ENCODE measurements around the gene LSMEM2.
A peak's percentile ranks its signal among the peaks of the same experiment; 100 is the strongest.

LSMEM2 gene

DNA sequence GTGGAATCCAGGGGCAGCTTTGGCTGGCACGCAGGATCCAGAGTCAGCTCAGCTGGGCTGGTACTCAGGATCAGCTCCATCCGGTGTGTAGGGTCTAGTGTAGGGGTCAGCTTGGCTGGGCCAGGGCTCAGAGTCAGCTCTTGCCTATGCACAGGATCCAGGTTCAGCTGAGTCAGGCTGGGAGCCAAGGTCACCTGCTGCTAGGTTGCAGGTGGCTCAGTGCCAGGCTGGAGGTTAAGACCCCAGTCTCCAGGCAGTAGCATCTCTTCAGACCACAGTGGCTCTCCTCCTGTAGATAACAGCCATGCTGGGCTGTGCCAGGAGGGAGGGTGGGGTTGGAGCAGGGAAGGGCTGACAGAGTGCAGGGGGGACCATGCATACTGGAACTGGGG lies 18.5 kb downstream of the LSMEM2 start:
- no peak overlapping the region for H3K9ac ChIP-seq (ENCODE audit: low read length)
- no peak for DNase-seq (ENCODE audit: low read depth)
- no peak overlapping the region for H3K4me3 ChIP-seq (ENCODE audit: low read length)
- no peaks in the 10 kb centered on the region for H3K36me3 ChIP-seq (ENCODE audit: control insufficient read depth, insufficient read depth, low read length, severe bottlenecking)
- H3K9me3 ChIP-seq (ENCODE audit: control insufficient read depth, low read length) = no peaks in the 10 kb centered on the region
- no peaks in the 10 kb centered on the region for H3K27me3 ChIP-seq (replicated peaks; ENCODE audit: control insufficient read depth, insufficient read depth, low read length)
- H3K4me1 ChIP-seq (ENCODE audit: control insufficient read depth, insufficient read depth, low read length) = peaks cover 33% of the 10 kb centered on the region

DNA sequence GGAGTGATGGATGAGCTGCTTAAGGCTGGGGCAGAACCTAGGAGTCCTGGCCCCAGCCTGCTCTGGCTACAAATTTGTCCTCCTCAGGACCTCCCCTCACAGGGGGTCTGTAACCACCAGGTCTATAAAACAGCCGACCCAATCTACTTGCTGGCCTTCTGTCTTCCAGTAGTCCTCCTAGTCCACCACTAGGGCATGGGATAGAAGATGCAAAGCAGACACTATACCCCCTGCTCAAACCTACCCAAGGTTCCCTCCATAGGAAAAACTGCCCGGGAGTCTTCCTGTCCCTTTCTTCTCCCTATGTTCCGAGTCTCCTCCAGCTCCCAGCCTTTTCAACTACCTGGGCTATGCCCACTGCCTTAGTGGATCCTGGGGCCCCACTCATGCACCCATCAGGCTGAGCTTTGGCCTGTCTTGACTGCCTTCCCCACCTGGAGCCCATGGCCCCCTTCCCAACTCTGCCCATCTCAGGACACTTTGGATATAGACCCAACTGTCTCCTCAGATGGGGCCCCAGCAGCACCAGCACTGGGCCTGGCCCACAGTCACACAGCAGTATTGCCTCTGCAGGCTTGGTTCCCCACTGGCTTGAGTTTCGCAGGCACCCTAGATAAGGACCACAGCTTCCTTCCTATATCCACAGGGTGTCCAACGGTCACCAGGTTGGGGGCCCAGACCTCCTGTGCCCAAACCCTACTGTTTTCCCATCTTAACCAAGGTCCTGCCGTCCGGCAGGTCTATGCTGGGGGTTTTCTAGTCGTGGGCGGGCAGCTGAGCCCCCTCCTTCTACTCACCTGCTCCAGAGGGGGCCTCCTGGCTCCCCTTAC lies 19.2 kb downstream of the LSMEM2 start:
- H3K36me3 ChIP-seq (ENCODE audit: control insufficient read depth, insufficient read depth, low read length, severe bottlenecking) = no peaks in the 10 kb centered on the region
- peak overlapping the region; percentile 95 for H3K9ac ChIP-seq (ENCODE audit: low read length)
- peak; percentile 20 for DNase-seq (ENCODE audit: low read depth)
- no peaks in the 10 kb centered on the region for H3K9me3 ChIP-seq (ENCODE audit: control insufficient read depth, low read length)
- H3K4me1 ChIP-seq (ENCODE audit: control insufficient read depth, insufficient read depth, low read length) = peaks cover 27% of the 10 kb centered on the region
- H3K4me3 ChIP-seq (ENCODE audit: low read length) = peak overlapping the region; percentile 87
- no peaks in the 10 kb centered on the region for H3K27me3 ChIP-seq (replicated peaks; ENCODE audit: control insufficient read depth, insufficient read depth, low read length)

DNA sequence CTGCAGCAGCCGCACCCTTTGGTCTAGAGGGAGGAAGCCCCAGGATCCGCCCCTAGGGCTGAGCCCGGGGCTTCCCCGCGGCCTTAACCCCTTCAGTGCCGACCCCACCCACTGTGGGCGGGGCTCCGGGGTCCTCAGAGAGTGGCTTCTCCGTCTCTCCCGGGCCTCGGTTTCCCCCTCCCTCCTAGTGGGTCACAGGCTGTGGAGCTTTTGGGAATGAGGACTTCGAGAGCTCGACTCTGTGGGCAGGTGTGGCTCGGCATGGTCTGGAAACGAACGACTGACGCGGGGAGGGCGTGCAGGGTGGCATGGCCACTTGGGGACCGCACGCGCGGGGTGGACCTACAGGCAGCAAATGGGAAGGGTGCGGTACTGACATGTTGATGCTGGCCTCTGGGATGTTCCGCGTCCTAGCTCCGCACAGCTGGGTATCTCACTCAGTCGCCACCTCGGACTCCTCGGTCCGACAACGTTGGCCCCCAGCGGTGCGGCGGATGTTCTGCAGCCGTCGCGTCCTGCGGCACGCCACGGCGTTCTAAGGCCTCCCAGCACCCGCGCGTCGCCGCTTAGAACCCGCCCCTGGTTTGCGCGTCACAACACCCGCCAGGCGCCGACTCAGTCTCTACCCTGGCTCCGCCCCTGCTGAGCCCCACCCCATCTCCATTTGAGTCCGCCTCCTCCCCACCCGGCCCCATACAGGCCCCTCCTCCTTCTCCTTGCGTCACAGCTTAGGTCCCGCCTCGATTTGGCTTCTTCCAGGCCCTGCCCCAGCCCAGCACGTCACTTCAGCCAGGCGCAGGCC lies 20.1 kb downstream of the LSMEM2 start, which contains the start of the genes HYAL3 and NAA80:
TSS of gene HYAL3 (minus strand) at position 570 of the 802 bp plus-strand sequence. CDS start 3,803 bp downstream, outside the sequence.
TSS of gene NAA80 (minus strand) at position 570 of the 802 bp plus-strand sequence. CDS start 1,942 bp downstream, outside the sequence.
- no peaks in the 10 kb centered on the region for H3K36me3 ChIP-seq (ENCODE audit: control insufficient read depth, insufficient read depth, low read length, severe bottlenecking)
- H3K27me3 ChIP-seq (replicated peaks; ENCODE audit: control insufficient read depth, insufficient read depth, low read length) = no peaks in the 10 kb centered on the region
- peak within 1 kb of the TSS; percentile 87 for H3K4me3 ChIP-seq (ENCODE audit: low read length)
- peak within 1 kb of the TSS; percentile 95 for H3K9ac ChIP-seq (ENCODE audit: low read length)
- peak; percentile 100 for DNase-seq (ENCODE audit: low read depth)
- peaks cover 22% of the 10 kb centered on the region for H3K4me1 ChIP-seq (ENCODE audit: control insufficient read depth, insufficient read depth, low read length)
- H3K9me3 ChIP-seq (ENCODE audit: control insufficient read depth, low read length) = no peaks in the 10 kb centered on the region

DNA sequence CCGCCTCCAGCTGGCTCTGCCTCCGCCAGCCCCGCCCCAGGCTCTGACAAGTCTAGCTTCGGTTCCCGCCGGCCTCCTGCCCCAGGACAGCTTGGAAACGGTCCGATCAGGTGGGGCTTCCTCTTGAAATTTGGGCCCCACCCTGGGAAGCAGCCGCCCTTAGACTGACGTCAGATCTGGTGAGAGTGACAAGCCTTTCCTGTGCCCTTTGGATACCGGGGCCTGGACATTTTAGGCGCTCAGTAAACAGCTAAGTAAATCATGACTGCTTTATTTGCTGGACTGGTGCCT lies 20.7 kb downstream of the LSMEM2 start:
- DNase-seq (ENCODE audit: low read depth) = no peak
- Histone ChIP-seq H3K36me3 (ENCODE audit: control insufficient read depth, insufficient read depth, low read length, severe bottlenecking) (no peaks in the 10 kb centered on the region), H3K27me3 (replicated peaks; ENCODE audit: control insufficient read depth, insufficient read depth, low read length) (no peaks in the 10 kb centered on the region), H3K9ac (ENCODE audit: low read length) (peak overlapping the region; percentile 91), H3K4me3 (ENCODE audit: low read length) (peak overlapping the region; percentile 80), H3K4me1 (ENCODE audit: control insufficient read depth, insufficient read depth, low read length) (peaks cover 22% of the 10 kb centered on the region), H3K9me3 (ENCODE audit: control insufficient read depth, low read length) (no peaks in the 10 kb centered on the region)

- no peaks in the 10 kb centered on the region for H3K36me3 ChIP-seq (ENCODE audit: control insufficient read depth, insufficient read depth, low read length, severe bottlenecking)
These were observed 21.2 kb downstream of the LSMEM2 start for GRCh38 chr3:50299929-50300680.

GRCh38 chr3:50300681-50301254 lies 21.9 kb downstream of the LSMEM2 start:
- H3K4me3 ChIP-seq (ENCODE audit: low read length) = peak overlapping the region; percentile 80
- DNase-seq (ENCODE audit: low read depth) = no peak
- H3K9ac ChIP-seq (ENCODE audit: low read length) = no peak overlapping the region
- no peaks in the 10 kb centered on the region for H3K36me3 ChIP-seq (ENCODE audit: control insufficient read depth, insufficient read depth, low read length, severe bottlenecking)
- no peaks in the 10 kb centered on the region for H3K27me3 ChIP-seq (replicated peaks; ENCODE audit: control insufficient read depth, insufficient read depth, low read length)
- peaks cover 22% of the 10 kb centered on the region for H3K4me1 ChIP-seq (ENCODE audit: control insufficient read depth, insufficient read depth, low read length)
- H3K9me3 ChIP-seq (ENCODE audit: control insufficient read depth, low read length) = no peaks in the 10 kb centered on the region

More at GRCh38 chr3:50299929-50300680, 21.2 kb downstream of the LSMEM2 start:
- H3K4me1 ChIP-seq (ENCODE audit: control insufficient read depth, insufficient read depth, low read length) = peaks cover 22% of the 10 kb centered on the region
- H3K27me3 ChIP-seq (replicated peaks; ENCODE audit: control insufficient read depth, insufficient read depth, low read length) = no peaks in the 10 kb centered on the region
- H3K9ac ChIP-seq (ENCODE audit: low read length) = peak overlapping the region; percentile 91
- H3K9me3 ChIP-seq (ENCODE audit: control insufficient read depth, low read length) = no peaks in the 10 kb centered on the region
- peak; percentile 61 for DNase-seq (ENCODE audit: low read depth)
- peak overlapping the region; percentile 80 for H3K4me3 ChIP-seq (ENCODE audit: low read length)

DNA sequence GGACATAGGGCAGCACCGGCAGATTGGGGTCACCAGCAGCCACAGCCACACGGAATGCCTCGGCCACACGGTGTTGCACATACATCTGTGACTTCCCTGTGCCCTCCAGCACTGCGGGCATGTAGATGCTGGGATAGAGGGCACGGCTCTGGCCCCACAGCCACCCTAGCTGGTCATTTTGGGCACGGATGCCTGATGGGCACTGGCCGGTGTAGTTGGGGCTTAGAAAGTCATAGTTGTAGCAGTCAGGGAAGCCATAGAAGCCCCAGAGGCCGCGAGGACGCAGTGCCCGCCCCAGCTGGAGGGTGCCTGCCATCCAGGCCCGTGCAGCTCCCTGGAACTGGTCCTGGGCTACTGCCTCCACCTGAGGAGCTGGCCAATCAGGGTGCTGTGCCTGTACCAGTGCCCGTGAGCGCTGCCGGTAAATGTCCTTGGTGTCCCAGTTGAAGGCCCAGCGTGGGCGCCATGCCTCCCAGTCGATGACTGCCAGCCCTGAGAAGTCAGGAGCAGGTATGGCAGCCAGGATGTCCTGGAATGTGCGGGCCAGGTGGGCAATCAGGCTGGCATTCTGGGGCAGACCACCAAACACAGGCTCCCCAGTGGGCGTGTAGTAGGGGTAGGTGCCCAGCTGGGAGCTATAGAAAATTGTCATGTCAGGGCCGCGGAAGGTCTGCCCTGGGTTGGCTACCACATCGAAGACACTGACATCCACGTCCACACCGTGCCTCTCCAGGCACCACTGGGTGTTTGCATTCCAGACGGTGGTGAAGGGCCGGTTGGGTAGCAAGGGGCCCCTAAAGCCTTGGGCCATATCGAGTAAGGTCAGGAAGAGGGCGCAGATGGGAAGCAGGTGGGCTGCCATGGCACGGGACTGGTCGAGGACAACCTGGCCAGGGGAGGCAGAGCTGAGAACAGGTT lies 23.5 kb downstream of the LSMEM2 start:
- H3K27me3 ChIP-seq (replicated peaks; ENCODE audit: control insufficient read depth, insufficient read depth, low read length) = no peaks in the 10 kb centered on the region
- no peaks in the 10 kb centered on the region for H3K9me3 ChIP-seq (ENCODE audit: control insufficient read depth, low read length)
- peaks cover 22% of the 10 kb centered on the region for H3K4me1 ChIP-seq (ENCODE audit: control insufficient read depth, insufficient read depth, low read length)
- no peak overlapping the region for H3K4me3 ChIP-seq (ENCODE audit: low read length)
- DNase-seq (ENCODE audit: low read depth) = no peak
- H3K36me3 ChIP-seq (ENCODE audit: control insufficient read depth, insufficient read depth, low read length, severe bottlenecking) = no peaks in the 10 kb centered on the region
- H3K9ac ChIP-seq (ENCODE audit: low read length) = no peak overlapping the region

DNA sequence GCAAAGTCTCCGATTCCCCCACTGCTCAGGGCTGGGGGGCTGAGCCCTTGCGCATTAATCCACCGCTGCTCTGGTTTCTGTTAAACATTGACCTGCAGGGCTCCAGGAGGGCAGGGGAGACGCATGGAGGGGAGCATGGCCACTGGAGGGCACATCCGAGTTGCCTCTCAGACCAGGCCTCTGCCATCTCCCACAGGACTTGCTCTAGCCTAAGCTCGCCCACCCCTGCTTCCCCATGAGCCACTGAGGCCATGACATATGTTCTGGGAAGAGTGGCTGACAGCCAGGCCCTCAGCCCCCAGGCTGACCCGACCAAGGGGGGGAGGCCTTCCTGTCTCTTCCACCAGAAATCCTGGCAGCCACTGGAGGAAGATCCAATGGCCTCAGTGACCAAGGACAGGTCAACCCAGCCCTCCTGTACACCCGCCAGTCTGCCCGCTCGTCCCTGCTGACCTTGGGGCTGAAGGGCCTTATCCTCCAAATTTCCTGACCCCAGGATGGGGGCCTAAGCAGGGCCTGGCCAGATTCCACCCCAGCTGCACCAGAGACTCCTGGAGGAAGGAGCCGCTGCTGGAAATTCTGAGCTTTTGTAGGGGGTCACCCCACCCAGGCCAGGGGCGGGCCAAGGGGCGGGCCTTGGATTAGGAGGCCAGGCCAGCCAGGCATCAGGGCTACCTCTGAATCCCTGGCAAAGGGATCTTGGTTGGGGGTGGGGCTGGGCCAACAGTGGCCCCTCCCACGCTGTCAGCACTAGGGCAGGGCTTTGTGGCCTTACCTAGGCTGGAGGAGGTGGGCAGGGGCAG lies 24.3 kb downstream of the LSMEM2 start, which contains the start of gene HYAL1:
TSS of gene HYAL1 (minus strand) at position 562 of the 803 bp plus-strand sequence. CDS start 618 bp downstream, outside the sequence.
- DNase-seq (ENCODE audit: low read depth) = no peak
- H3K4me3 ChIP-seq (ENCODE audit: low read length) = no peak within 1 kb of the TSS
- no peaks in the 10 kb centered on the region for H3K9me3 ChIP-seq (ENCODE audit: control insufficient read depth, low read length)
- H3K9ac ChIP-seq (ENCODE audit: low read length) = peak within 1 kb of the TSS; percentile 25
- no peaks in the 10 kb centered on the region for H3K27me3 ChIP-seq (replicated peaks; ENCODE audit: control insufficient read depth, insufficient read depth, low read length)
- H3K4me1 ChIP-seq (ENCODE audit: control insufficient read depth, insufficient read depth, low read length) = peaks cover 18% of the 10 kb centered on the region
- H3K36me3 ChIP-seq (ENCODE audit: control insufficient read depth, insufficient read depth, low read length, severe bottlenecking) = no peaks in the 10 kb centered on the region

DNA sequence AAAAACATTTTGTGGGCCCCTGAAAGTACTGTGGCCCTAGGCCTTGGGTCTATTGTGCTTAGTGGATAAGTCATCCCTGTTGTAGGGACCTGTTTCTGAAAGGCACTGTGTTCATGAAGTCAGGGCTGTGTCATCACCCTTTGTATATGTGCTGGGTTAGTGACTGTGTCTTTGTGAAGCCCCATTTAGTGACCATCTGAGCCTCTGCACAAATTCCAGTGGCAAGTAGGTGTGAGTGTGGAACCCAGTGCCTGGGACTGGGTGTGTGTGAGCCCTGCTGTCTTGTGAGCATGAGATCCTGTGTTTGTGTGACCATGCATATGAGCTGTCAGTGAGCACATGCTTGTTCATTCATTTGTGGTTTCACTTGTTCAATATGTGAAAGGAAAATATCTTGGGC lies 25.7 kb downstream of the LSMEM2 start:
- H3K27me3 ChIP-seq (replicated peaks; ENCODE audit: control insufficient read depth, insufficient read depth, low read length) = no peaks in the 10 kb centered on the region
- H3K36me3 ChIP-seq (ENCODE audit: control insufficient read depth, insufficient read depth, low read length, severe bottlenecking) = no peaks in the 10 kb centered on the region
- DNase-seq (ENCODE audit: low read depth) = no peak
- no peak overlapping the region for H3K4me3 ChIP-seq (ENCODE audit: low read length)
- H3K9ac ChIP-seq (ENCODE audit: low read length) = no peak overlapping the region
- H3K9me3 ChIP-seq (ENCODE audit: control insufficient read depth, low read length) = no peaks in the 10 kb centered on the region
- peaks cover 10% of the 10 kb centered on the region for H3K4me1 ChIP-seq (ENCODE audit: control insufficient read depth, insufficient read depth, low read length)
